HCT116 (cell line): Measurements from ENCODE around the gene ASPN.

ENCODE experiments used
- CTCF ChIP-seq, 3 experiments: fragments of 200-600 bp in 1 of 3; sonication (generic) in 1 of 3; IDR thresholded peaks in 2 of 3; conservative IDR thresholded peaks in 1 of 3; 2 replicates each; pipeline ENCODE4 v1.5.1; 2012 to 2017; ENCODE audit warnings: low read depth in 2 of 3, low read length in 2 of 3, antibody characterized with exemption in 1 of 3, borderline replicate concordance in 1 of 3, control low read depth in 1 of 3, mild to moderate bottlenecking in 1 of 3, mixed read lengths in 1 of 3, mixed run types in 1 of 3, moderate library complexity in 1 of 3; ENCODE audit not compliant: insufficient read depth in 1 of 3
- EGR1 ChIP-seq: IDR thresholded peaks from 2 replicates; pipeline ENCODE4 v1.6.1; 2012; ENCODE audit warnings: low read depth
- EZH2phosphoT487 ChIP-seq: fragments of 200-600 bp; IDR thresholded peaks from 2 replicates; pipeline ENCODE4 v1.6.1; 2018; ENCODE audit warnings: antibody characterized with exemption, borderline replicate concordance
- SRF ChIP-seq: IDR thresholded peaks from 2 replicates; pipeline ENCODE4 v1.6.1; 2012; ENCODE audit warnings: low read depth

- no peak for TF ChIP-seq SRF
- no peak for TF ChIP-seq EGR1
- no peak for TF ChIP-seq EZH2phosphoT487
- no peak for TF ChIP-seq CTCF (IDR thresholded peaks at IDR 0.05 in 2 of 3, conservative IDR thresholded peaks at IDR 0.05 in 1 of 3; ENCODE audit: borderline replicate concordance in 1 of 3, insufficient read depth in 1 of 3, low read depth in 2 of 3, low read length in 2 of 3)
These were observed 42.6 kb upstream of the ASPN start for GRCh38 chr9:92524881-92525280.
